H9 (cell line): Measurements from ENCODE around the gene UBAC1. TPM values are rescaled to one million over a fixed set of nuclear protein-coding genes. Genes with fewer than 3 reads are reported as not detected.

ENCODE experiments used
- DNase-seq: peaks from one replicate; pipeline ENCODE4 v3.0.0-alpha.2; 2017
- H2AFZ ChIP-seq: one replicate; pipeline ENCODE4 v1.6.1; 2013; ENCODE audit warnings: mild to moderate bottlenecking, low read length, control low read depth, moderate library complexity
- H2AK5ac ChIP-seq: 2 replicates; pipeline ENCODE4 v1.6.1; 2013; ENCODE audit warnings: low read length, control low read depth, mixed read lengths; ENCODE audit not compliant: insufficient read length
- H2BK120ac ChIP-seq: one replicate; pipeline ENCODE4 v1.6.1; 2013; ENCODE audit warnings: low read depth, mild to moderate bottlenecking, low read length, control low read depth, inconsistent platforms; ENCODE audit not compliant: poor library complexity, severe bottlenecking
- H2BK12ac ChIP-seq: 2 replicates; pipeline ENCODE4 v1.6.1; 2013; ENCODE audit warnings: low read length, control low read depth, mixed read lengths, low read depth; ENCODE audit not compliant: insufficient read length
- H2BK15ac ChIP-seq: 2 replicates; pipeline ENCODE4 v1.6.1; 2013; ENCODE audit warnings: low read depth, low read length, control low read depth
- H2BK20ac ChIP-seq: one replicate; pipeline ENCODE4 v1.6.1; 2013; ENCODE audit warnings: low read depth, mild to moderate bottlenecking, low read length, control low read depth, inconsistent platforms; ENCODE audit not compliant: poor library complexity, severe bottlenecking
- H2BK5ac ChIP-seq: 2 replicates; pipeline ENCODE4 v1.6.1; 2013; ENCODE audit warnings: low read length, control low read depth, mixed read lengths; ENCODE audit not compliant: insufficient read length
- H3K14ac ChIP-seq: 2 replicates; pipeline ENCODE4 v1.6.1; 2013; ENCODE audit warnings: low read length, control low read depth; ENCODE audit not compliant: insufficient read depth
- H3K18ac ChIP-seq: 2 replicates; pipeline ENCODE4 v1.6.1; 2013; ENCODE audit warnings: low read depth, mild to moderate bottlenecking, mixed read lengths, low read length, control low read depth; ENCODE audit not compliant: insufficient read length
- H3K23ac ChIP-seq: 2 replicates; pipeline ENCODE4 v1.6.1; 2013; ENCODE audit warnings: low read length, control low read depth, mixed read lengths, low read depth; ENCODE audit not compliant: insufficient read length
- H3K23me2 ChIP-seq: 2 replicates; pipeline ENCODE4 v1.6.1; 2013; ENCODE audit warnings: low read depth, mild to moderate bottlenecking, mixed read lengths, low read length, control low read depth; ENCODE audit not compliant: insufficient read length, poor library complexity, severe bottlenecking
- H3K27ac ChIP-seq: 2 replicates; pipeline ENCODE4 v1.5.1; 2013; ENCODE audit warnings: low read length, control low read depth, mixed read lengths, low read depth; ENCODE audit not compliant: insufficient read length
- H3K27me3 ChIP-seq: 2 replicates; pipeline ENCODE4 v1.6.1; 2013; ENCODE audit warnings: low read length, control low read depth, inconsistent platforms; ENCODE audit not compliant: insufficient read depth
- H3K4ac ChIP-seq: 2 replicates; pipeline ENCODE4 v1.6.1; 2013; ENCODE audit warnings: low read depth, mild to moderate bottlenecking, control low read depth, inconsistent platforms, low read length, moderate library complexity
- H3K4me1 ChIP-seq: 2 replicates; pipeline ENCODE4 v1.6.1; 2013; ENCODE audit warnings: low read length, control low read depth, inconsistent platforms; ENCODE audit not compliant: insufficient read depth
- H3K4me2 ChIP-seq: 2 replicates; pipeline ENCODE4 v1.6.1; 2013; ENCODE audit warnings: low read length, control low read depth, mixed read lengths; ENCODE audit not compliant: insufficient read length, insufficient read depth
- H3K56ac ChIP-seq: 2 replicates; pipeline ENCODE4 v1.6.1; 2013; ENCODE audit warnings: low read depth, mild to moderate bottlenecking, mixed read lengths, low read length, control low read depth; ENCODE audit not compliant: insufficient read length
- H3K79me1 ChIP-seq: 2 replicates; pipeline ENCODE4 v1.6.1; 2013; ENCODE audit warnings: low read depth, mild to moderate bottlenecking, moderate library complexity, low read length, control low read depth, inconsistent platforms; ENCODE audit not compliant: insufficient read depth, poor library complexity, severe bottlenecking
- H3K79me2 ChIP-seq: 2 replicates; pipeline ENCODE4 v1.6.1; 2013; ENCODE audit warnings: low read length, control low read depth, inconsistent platforms; ENCODE audit not compliant: insufficient read depth
- H3K9ac ChIP-seq: 2 replicates; pipeline ENCODE4 v1.6.1; 2013; ENCODE audit warnings: low read length, control low read depth, mixed read lengths; ENCODE audit not compliant: insufficient read length; ENCODE audit errors: extremely low read depth
- H3K9me3 ChIP-seq: one replicate; pipeline ENCODE4 v1.6.1; 2013; ENCODE audit warnings: low read depth, low read length, inconsistent platforms; ENCODE audit not compliant: control insufficient read depth
- H3T11ph ChIP-seq: one replicate; pipeline ENCODE4 v1.6.1; 2013; ENCODE audit warnings: mild to moderate bottlenecking, low read length, control low read depth, inconsistent platforms
- H4K20me1 ChIP-seq: one replicate; pipeline ENCODE4 v1.6.1; 2013; ENCODE audit not compliant: control insufficient read depth, insufficient read length, insufficient read depth
- H4K5ac ChIP-seq: 2 replicates; pipeline ENCODE4 v1.6.1; 2013; ENCODE audit warnings: low read depth, mild to moderate bottlenecking, mixed read lengths, low read length, control low read depth; ENCODE audit not compliant: insufficient read length
- H4K8ac ChIP-seq: replicated peaks from 2 replicates; pipeline ENCODE4 v1.6.1; 2013; ENCODE audit warnings: low read length, control low read depth, mixed read lengths, low read depth; ENCODE audit not compliant: insufficient read length
- H4K91ac ChIP-seq: 2 replicates; pipeline ENCODE4 v1.6.1; 2013; ENCODE audit warnings: low read depth, mild to moderate bottlenecking, moderate library complexity, mixed read lengths, low read length, control low read depth; ENCODE audit not compliant: insufficient read length
- H3K27ac Mint-ChIP-seq, 3 experiments: 2 replicates in 2 of 3; 3 replicates in 1 of 3; pipeline ENCODE4 v1.8.0; 2020 to 2021; ENCODE audit warnings: mixed read lengths in 3 of 3, mild to moderate bottlenecking in 1 of 3, moderate library complexity in 1 of 3
- H3K27me3 Mint-ChIP-seq: 2 replicates; pipeline ENCODE4 v1.8.0; 2021; ENCODE audit warnings: low read depth, mild to moderate bottlenecking, moderate library complexity, mixed read lengths
- H3K36me3 Mint-ChIP-seq, 3 experiments: 2 replicates in 2 of 3; 3 replicates in 1 of 3; pipeline ENCODE4 v1.8.0; 2020 to 2021; ENCODE audit warnings: low read depth in 3 of 3, mixed read lengths in 3 of 3; ENCODE audit not compliant: insufficient read depth in 1 of 3
- H3K4me1 Mint-ChIP-seq, 2 experiments: 2 replicates each; pipeline ENCODE4 v1.8.0; 2020; ENCODE audit warnings: mixed read lengths in 2 of 2
- H3K4me3 Mint-ChIP-seq, 2 experiments: 2 replicates in 1 of 2; 3 replicates in 1 of 2; pipeline ENCODE4 v1.8.0; 2020 to 2021; ENCODE audit warnings: mild to moderate bottlenecking in 2 of 2, mixed read lengths in 2 of 2, moderate library complexity in 1 of 2
- H3K9me3 Mint-ChIP-seq, 2 experiments: 2 replicates in 1 of 2; 3 replicates in 1 of 2; pipeline ENCODE4 v1.8.0; 2020; ENCODE audit warnings: mild to moderate bottlenecking in 2 of 2, mixed read lengths in 2 of 2, moderate library complexity in 1 of 2
- WGBS: extraction: QIAGEN DNeasy Blood & Tissue Kit; methylation state at CpG from one replicate; pipeline ENCODE4 v1.1.7; 2013; ENCODE audit warnings: missing lambda C conversion rate, low lambda C conversion rate, mixed read lengths; ENCODE audit not compliant: insufficient read length; ENCODE audit errors: extremely low coverage; 5-methylcytosine and 5-hydroxymethylcytosine counted together
- total RNA-seq: library from RNA; stranded (reverse); gene quantifications from 2 replicates; pipeline ENCODE4 v1.2.1, GENCODE V29; 2021
- TF ChIP-seq, protein P1 (sequence below): fragments of 200-600 bp; sonication (generic); conservative IDR thresholded peaks from 3 replicates; pipeline ENCODE4 v1.8.0; 2021; ENCODE audit warnings: antibody characterized with exemption, mild to moderate bottlenecking

Gene UBAC1
- total RNA-seq, 1 experiment from 2014 or later, result 47.5 TPM

DNA sequence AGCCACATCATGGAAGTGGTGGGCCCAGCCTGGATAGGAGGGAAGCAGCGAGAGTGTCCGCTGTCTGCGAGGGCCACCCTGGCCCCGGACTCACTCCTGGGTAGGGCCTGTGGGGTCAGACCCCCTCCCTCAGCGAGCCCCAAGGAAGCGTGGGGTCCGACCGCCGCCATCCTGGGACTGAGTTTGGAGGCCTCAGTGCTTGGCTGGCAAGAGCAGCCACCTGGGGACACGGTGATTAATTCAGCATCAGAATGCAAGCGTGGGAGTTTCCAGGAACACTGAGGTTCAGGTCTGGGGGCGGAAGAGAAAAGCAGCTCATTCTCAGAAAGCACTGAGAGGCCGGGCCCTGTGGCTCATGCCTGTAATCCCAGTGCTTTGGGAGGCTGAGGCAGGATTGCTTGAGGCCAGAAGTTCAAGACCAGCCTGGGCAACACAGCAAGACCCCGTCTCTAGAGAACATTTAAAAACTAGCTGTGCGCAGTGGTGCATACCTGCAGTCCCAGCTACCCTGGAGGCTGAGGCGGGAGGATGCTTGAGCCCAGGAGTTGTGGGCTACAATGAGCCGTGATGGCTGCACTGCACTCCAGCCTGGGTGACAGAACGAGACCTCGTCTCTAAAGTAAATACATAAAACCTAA is 35.6 kb downstream of the UBAC1 start:
- H2BK5ac ChIP-seq, result no peak overlapping the region
- H2AK5ac ChIP-seq, result no peak overlapping the region
- no peak overlapping the region for H2AFZ ChIP-seq
- H3K9me3 Mint-ChIP-seq, result no peaks in the 10 kb centered on the region
- no CpG with 5 or more reads among the region's 19 CpGs for WGBS
- H3K9me3 ChIP-seq, result no peaks in the 10 kb centered on the region
- no peaks in the 10 kb centered on the region for H3K79me1 ChIP-seq
- no peak overlapping the region for H3K18ac ChIP-seq
- H3K4me1 Mint-ChIP-seq, result peaks cover 0 to 10% of the 10 kb centered on the region in 2 experiments; a peak in 3 of 4 replicates
- peak overlapping the region in 2 of 3 experiments; percentile 32 to 48; a peak in 1 of 7 replicates for H3K27ac Mint-ChIP-seq
- H3K27me3 Mint-ChIP-seq, result no peaks in the 10 kb centered on the region
- TF ChIP-seq, protein P1, sequence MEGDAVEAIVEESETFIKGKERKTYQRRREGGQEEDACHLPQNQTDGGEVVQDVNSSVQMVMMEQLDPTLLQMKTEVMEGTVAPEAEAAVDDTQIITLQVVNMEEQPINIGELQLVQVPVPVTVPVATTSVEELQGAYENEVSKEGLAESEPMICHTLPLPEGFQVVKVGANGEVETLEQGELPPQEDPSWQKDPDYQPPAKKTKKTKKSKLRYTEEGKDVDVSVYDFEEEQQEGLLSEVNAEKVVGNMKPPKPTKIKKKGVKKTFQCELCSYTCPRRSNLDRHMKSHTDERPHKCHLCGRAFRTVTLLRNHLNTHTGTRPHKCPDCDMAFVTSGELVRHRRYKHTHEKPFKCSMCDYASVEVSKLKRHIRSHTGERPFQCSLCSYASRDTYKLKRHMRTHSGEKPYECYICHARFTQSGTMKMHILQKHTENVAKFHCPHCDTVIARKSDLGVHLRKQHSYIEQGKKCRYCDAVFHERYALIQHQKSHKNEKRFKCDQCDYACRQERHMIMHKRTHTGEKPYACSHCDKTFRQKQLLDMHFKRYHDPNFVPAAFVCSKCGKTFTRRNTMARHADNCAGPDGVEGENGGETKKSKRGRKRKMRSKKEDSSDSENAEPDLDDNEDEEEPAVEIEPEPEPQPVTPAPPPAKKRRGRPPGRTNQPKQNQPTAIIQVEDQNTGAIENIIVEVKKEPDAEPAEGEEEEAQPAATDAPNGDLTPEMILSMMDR, result no peak
- no peaks in the 10 kb centered on the region for H3K79me2 ChIP-seq
- no peak overlapping the region for H3K14ac ChIP-seq
- no peak overlapping the region for H2BK120ac ChIP-seq
- DNase-seq, result no peak
- no peak overlapping the region for H2BK15ac ChIP-seq
- no peaks in the 10 kb centered on the region for H3K23me2 ChIP-seq
- no peak overlapping the region for H3T11ph ChIP-seq
- no peak overlapping the region for H3K27ac ChIP-seq
- no peak overlapping the region for H3K4me3 Mint-ChIP-seq
- no peak overlapping the region for H3K4ac ChIP-seq
- no peak overlapping the region for H4K91ac ChIP-seq
- H3K27me3 ChIP-seq, result no peaks in the 10 kb centered on the region
- no peak overlapping the region for H2BK12ac ChIP-seq
- peaks cover 3 to 21% (median 12%) of the 10 kb centered on the region in 3 experiments; a peak in 6 of 7 replicates for H3K36me3 Mint-ChIP-seq
- no peak overlapping the region for H2BK20ac ChIP-seq
- no peak overlapping the region for H4K8ac ChIP-seq
- no peaks in the 10 kb centered on the region for H4K20me1 ChIP-seq
- no peak overlapping the region for H3K56ac ChIP-seq
- no peak overlapping the region for H3K4me2 ChIP-seq
- no peak overlapping the region for H3K9ac ChIP-seq
- H3K23ac ChIP-seq, result no peak overlapping the region
- no peak overlapping the region for H4K5ac ChIP-seq
- H3K4me1 ChIP-seq, result no peaks in the 10 kb centered on the region
